Ovary (tissue), 3 donors: ENCODE data around the gene TRPM2.

Experiments used
- CTCF ChIP-seq, 3 donors: fragments of 450-650 bp in 2 of 3; fragments of 200-600 bp in 1 of 3; IDR thresholded peaks; one replicate each; pipeline versions ENCODE4 v1.5.1 to v1.8.0; 2016 to 2022; ENCODE audit warnings: antibody characterized with exemption in 3 of 3, mild to moderate bottlenecking in 1 of 3
- EP300 ChIP-seq: sonication (generic); formaldehyde crosslinking; IDR thresholded peaks from one replicate; pipeline ENCODE4 v1.6.1; 2017; ENCODE audit warnings: antibody characterized with exemption
- donor health status: DM: no; HTN: no; CAD: no.

- TF ChIP-seq CTCF (IDR thresholded peaks at IDR 0.05), result no peak
- no peak for TF ChIP-seq EP300
Measured at GRCh38 chr21:44485796-44486195, 132.4 kb downstream of the TRPM2 start.
